ENCODE measurements around the gene LXN. TPM values are rescaled to one million over a fixed set of nuclear protein-coding genes. Genes with fewer than 3 reads are reported as not detected.

Gene LXN
- total RNA-seq, 2 donors from 2014 or later, result 1.4 to 15.2 TPM

DNA sequence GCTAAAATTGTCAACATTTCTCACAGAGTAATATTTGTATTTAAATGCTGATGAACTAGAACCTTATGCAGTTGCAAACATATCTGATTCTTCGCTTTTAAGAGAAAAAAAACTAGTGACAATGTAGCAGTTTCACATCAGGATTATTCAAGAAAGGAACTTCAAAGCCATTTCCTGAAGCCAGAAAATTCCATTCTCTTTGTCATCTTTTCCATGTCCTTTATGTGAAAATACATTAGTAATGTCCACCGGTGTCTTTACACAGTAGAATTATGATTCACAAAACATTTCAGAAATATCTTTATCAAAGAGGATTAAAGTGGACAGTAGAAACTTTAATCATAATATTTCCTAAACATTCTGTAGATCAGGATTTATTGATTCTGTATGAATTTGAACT, 12.7 kb upstream of the LXN start:
- DNase-seq (ENCODE audit: low spot score in 2 of 2) (no peak), ATAC-seq (no peak)
- H3K36me3 Mint-ChIP-seq, result peaks cover 9 to 10% of the 10 kb centered on the region in 2 donors
- no peaks in the 10 kb centered on the region for H3K9me3 Mint-ChIP-seq
- H3K27ac Mint-ChIP-seq, result no peak overlapping the region

DNA sequence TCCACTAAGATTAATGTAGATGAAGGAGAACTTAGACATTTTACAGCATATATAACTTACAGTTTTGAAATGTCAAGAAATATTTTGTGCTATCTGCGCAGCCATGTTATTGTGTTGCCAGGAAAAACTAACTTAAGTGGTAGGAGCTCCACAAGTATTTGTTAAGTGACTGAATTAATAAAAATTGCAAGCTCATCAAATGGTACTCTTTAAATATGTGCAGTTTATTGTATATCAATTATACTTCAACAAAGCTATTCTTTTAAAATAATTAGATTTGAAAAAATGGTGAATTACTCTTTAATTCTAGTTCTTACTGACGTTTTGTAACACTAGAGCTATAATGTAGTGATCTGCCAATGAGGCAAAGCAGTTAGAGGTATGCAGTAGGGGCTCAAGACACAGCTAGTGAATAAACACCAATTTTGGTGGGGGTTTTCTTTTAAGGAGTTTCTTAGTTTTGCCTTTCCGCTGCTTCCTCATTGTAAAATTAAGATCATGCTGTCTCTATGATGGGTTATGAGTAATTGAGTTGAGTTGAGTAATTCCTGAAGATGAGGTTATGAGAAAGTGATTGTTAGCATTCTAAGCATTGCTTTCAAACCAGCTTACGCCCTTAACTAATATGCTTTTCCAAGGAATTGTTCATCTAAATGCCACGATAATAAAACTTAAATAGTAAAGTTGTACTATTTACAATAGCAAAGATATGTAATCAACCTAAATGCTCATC, 10.9 kb upstream of the LXN start:
- peaks cover 6% of the 10 kb centered on the region in 2 donors for H3K36me3 Mint-ChIP-seq
- no peak for DNase-seq (ENCODE audit: low spot score in 2 of 2)
- ATAC-seq, result peak in 1 of 2 donors; percentile 77
- H3K9me3 Mint-ChIP-seq, result no peaks in the 10 kb centered on the region
- no peak overlapping the region for H3K27ac Mint-ChIP-seq

DNA sequence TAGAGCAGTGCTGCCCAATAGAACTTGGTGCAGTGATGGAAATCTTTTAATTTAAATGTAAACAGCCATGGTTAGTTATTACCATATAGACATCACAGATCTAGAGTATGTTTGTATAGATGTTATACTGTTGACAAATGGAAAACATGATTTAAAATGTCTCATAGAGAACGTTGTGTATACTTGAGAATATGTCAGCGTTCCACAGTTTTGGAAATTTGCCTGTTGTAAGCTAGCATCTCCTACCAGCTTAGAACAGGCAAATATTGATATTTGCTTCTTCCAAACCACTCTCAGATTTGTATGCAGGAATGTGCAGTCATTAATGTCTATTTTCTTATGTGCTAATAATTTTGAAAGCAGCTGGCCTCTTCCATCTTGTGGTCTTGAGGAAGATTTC, 8.4 kb upstream of the LXN start:
- H3K9me3 Mint-ChIP-seq, result no peaks in the 10 kb centered on the region
- DNase-seq (ENCODE audit: low spot score in 2 of 2) (no peak), ATAC-seq (no peak)
- H3K36me3 Mint-ChIP-seq, result peaks cover 12 to 15% of the 10 kb centered on the region in 2 donors
- H3K27ac Mint-ChIP-seq, result no peak overlapping the region

DNA sequence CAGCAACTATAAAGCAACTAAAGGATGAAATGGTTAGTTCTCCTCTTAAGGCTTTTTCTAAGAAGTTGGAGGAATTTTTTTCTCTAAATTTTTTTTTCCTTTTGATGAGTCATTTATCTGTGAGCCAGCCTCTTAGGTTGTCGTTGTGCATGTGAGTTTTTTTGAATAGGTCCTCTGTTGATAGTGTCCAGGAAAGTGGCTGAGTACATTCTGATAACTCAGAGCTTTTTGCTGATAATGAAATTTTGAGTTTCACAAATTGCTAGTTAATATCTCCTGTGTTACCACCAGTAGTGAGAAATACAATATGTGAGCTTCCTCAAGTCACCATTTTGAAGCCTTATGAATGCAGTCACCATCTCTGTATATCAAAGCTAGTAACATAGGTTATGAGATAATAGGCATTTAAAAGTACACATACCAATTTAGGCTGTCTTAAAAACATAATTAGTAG, 7.1 kb upstream of the LXN start:
- Mint-ChIP-seq H3K9me3 (no peaks in the 10 kb centered on the region), H3K36me3 (peaks cover 12 to 15% of the 10 kb centered on the region in 2 donors), H3K27ac (no peak overlapping the region)
- ATAC-seq (no peak), DNase-seq (ENCODE audit: low spot score in 2 of 2) (no peak)

DNA sequence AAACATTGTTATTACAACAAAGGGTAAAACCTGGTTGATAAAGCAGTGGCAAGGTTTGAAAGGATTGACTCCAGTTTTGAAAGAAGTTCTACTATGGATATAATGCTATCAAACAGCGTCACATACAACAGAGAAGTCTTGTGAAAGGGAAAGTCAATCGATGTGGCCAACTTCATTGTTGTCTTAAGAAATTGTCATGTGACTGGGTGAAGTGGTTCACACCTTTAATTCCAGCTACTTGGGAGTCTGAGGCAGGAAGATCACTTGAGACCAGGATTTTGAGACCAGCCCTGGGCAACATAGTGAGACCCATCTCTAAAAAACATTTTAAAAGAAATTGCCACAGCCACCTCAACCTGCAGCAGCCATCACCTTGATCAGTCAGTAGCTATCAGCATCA, 6.2 kb upstream of the LXN start:
- no peaks in the 10 kb centered on the region for H3K9me3 Mint-ChIP-seq
- H3K36me3 Mint-ChIP-seq, result peaks cover 7 to 10% of the 10 kb centered on the region in 2 donors
- DNase-seq (ENCODE audit: low spot score in 2 of 2) (no peak), ATAC-seq (no peak)
- no peak overlapping the region for H3K27ac Mint-ChIP-seq

DNA sequence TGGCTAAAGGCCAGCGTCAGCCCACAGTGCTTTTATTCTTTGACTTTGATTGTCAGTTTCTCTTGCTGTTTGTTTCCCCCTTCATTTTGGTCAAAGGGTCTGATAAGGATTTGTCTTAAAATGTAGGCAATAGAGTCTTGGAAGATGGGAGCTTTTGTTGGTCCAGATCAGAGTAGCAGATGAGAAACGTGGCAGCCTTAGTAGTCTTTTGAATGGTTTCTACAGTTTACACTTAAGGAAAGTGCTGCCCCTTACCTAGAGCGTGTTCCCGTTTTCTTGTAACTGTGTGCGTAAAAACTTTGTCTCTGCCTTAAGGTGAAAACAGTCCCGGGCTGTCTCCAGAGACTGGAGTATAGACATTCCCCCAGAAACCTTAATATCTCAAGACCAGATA, 630 bp downstream of the LXN start:
- no peak for DNase-seq (ENCODE audit: low spot score in 2 of 2)
- peak overlapping the region; percentile 93 for H3K27ac Mint-ChIP-seq
- no peaks in the 10 kb centered on the region for H3K9me3 Mint-ChIP-seq
- no peak for ATAC-seq
- H3K36me3 Mint-ChIP-seq, result peaks cover 12 to 25% of the 10 kb centered on the region in 2 donors

DNA sequence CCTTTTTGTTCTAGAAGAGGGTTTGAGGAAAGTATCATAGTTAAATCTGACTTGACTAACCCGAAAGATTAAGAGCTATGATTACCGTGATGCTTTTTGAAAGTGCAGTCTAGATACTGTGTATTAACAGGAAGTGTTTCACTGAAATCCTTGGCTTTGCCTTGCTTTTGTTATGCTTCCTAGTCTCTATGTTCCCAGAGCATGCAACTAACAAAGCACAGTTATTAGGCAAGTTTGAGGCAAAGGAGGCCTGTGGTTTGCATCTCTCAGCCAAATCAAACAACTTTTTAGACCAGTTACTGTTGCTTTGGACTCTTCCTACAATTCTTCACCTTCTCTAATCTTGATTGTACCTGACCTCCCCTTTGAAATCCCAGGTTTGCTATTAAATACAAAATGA, 3.9 kb downstream of the LXN start:
- no peak for ATAC-seq
- H3K27ac Mint-ChIP-seq, result no peak overlapping the region

DNA sequence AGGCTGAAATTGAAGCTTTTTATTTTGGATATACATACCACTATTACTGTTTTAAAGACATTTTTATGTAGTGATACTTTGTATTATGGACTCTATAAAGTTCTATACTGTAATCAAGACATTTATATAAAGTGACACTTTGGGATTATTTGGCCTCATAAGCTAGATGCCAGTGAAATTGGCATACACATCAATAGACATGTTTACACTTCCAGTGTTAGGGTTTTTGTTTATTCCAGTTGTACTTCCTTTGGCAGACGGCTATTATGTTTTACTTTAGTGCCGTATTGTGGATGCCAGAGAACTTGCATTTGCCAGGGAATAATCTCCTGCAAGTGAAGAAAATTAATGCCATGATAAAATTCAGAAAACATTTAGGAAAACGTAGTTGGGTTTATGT, 6.0 kb downstream of the LXN start:
- Mint-ChIP-seq H3K9me3 (no peaks in the 10 kb centered on the region), H3K36me3 (peaks cover 0 to 23% of the 10 kb centered on the region in 2 donors), H3K27ac (no peak overlapping the region)
- DNase-seq (ENCODE audit: low spot score in 2 of 2), result no peak
- ATAC-seq, result no peak

More for the DNA sequence above, 3.9 kb downstream of the LXN start:
- no peak for DNase-seq (ENCODE audit: low spot score in 2 of 2)
- no peaks in the 10 kb centered on the region for H3K9me3 Mint-ChIP-seq
- H3K36me3 Mint-ChIP-seq, result peaks cover 12 to 31% of the 10 kb centered on the region in 2 donors

DNA sequence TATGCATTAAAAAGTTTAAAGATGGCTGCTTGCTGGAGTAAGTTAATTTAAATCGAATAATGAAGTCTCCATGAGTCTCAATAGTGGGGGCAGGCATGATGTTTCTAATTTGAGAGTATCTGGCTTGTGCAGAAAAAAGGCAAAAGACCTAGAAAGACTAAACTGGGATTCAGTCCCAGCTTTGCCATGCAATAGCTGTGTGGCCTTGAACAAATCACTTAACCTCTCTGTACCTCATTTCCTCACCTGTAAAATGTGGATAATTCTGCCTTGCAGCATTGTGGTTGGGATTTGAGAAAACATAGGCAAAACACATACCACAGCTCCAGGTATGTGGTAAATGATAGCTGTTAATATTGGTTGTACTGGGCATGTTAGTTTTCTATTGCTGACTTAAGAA, 8.6 kb downstream of the LXN start:
- no peak overlapping the region for H3K27ac Mint-ChIP-seq
- DNase-seq (ENCODE audit: low spot score in 2 of 2), result no peak
- no peaks in the 10 kb centered on the region for H3K9me3 Mint-ChIP-seq
- peaks cover 0 to 11% of the 10 kb centered on the region in 2 donors for H3K36me3 Mint-ChIP-seq
- ATAC-seq, result no peak

DNA sequence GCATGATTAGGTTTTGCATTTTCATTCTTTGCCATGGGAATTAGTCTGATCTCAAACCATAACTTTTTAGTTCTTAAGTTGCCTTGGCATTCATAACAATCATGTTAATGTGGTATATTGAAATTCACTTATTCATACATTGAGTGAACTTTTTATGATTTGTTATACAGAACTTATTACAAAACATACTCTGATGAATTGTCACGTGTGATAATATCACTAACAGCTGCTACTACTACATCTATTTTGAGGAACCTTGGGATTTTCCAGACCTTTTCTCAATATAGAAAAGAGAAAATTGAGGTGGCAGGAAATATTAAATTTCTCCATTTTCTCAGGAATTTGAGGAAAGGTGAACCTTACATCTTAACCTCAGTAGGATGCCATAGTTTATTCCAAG, 9.2 kb downstream of the LXN start:
- Mint-ChIP-seq H3K36me3 (peaks cover 0 to 7% of the 10 kb centered on the region in 2 donors), H3K27ac (no peak overlapping the region), H3K9me3 (no peaks in the 10 kb centered on the region)
- DNase-seq (ENCODE audit: low spot score in 2 of 2), result no peak
- no peak for ATAC-seq

DNA sequence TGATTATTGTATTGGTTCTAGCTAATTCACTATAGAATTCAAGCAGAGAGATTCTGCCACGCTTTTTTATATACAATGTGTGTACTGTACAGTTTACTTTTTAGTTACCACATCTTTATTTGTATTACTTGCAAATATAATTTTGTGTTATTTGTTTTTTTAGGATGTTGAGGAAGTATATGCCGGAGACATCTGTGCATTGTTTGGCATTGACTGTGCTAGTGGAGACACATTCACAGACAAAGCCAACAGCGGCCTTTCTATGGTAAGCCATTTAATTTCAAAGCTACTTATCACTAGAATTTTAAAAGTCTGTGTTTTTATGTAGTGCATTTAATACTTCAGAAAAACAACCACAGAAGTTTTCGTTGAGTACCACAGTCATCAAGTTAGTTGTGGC, 11.7 kb downstream of the LXN start:
- no peak for ATAC-seq
- Mint-ChIP-seq H3K9me3 (no peaks in the 10 kb centered on the region), H3K27ac (no peak overlapping the region), H3K36me3 (peaks cover 0 to 7% of the 10 kb centered on the region in 2 donors)
- no peak for DNase-seq (ENCODE audit: low spot score in 2 of 2)

DNA sequence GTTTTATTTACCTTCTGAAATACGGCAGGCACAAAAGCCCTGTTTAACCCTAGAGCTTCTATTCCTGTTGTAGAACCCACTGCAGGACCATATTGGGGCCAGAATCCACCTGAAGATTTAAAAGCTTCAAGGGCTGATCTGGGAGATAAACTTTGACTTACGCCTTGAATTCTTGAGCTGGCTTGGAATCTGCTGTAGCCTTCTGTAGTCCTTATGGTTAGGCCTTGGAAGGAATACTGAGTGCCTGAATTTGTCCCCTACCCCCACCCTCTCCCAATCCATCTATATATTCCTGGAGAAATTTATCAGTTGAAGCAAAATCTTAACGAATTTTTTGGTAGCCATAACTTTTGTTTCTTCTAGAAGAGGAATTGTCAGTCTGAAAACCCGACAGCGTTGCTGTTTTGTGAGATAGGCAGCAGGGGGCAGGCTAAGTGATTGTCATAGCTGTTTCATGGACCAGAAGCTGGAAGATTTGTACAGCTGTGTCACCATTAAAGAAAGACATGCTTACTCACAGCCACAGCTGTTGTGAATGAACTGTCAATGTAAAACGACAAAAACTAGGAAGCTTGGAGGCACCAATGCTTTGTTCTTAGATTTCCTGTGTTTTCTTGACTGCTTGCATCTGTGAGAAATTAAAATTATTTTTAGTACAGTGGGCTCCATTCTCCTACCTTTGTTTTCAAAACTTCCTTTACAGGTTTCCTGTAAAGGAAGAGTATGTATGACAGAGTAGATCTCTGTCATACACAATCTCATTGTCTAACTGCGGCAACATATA, 12.8 kb downstream of the LXN start:
- H3K27ac Mint-ChIP-seq, result no peak overlapping the region
- H3K36me3 Mint-ChIP-seq, result peaks cover 0 to 2% of the 10 kb centered on the region in 2 donors
- ATAC-seq, result peak; percentile 68 to 85
- peak in 1 of 2 donors; percentile 61 for DNase-seq (ENCODE audit: low spot score in 2 of 2)
- no peaks in the 10 kb centered on the region for H3K9me3 Mint-ChIP-seq

DNA sequence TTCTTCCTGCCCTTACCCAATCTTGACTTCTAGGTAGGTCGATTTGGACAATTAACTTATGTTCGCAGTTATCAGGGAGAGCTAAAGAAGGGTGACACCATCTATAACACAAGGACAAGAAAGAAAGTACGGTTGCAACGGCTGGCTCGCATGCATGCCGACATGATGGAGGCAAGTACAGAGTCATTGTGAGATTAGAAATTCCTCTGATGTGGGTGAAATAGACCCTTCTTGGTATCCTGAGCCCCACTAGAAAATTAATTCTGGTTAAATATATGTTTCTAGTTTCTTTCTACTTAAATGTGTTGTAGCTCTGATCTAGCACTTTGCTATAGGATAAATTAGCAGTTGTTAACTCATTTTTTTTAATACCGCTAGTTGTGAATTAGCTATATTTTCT, 13.6 kb downstream of the LXN start:
- Mint-ChIP-seq H3K9me3 (no peaks in the 10 kb centered on the region), H3K27ac (no peak overlapping the region), H3K36me3 (no peaks in the 10 kb centered on the region)
- DNase-seq (ENCODE audit: low spot score in 2 of 2), result no peak
- peak in 1 of 2 donors; percentile 65 for ATAC-seq

DNA sequence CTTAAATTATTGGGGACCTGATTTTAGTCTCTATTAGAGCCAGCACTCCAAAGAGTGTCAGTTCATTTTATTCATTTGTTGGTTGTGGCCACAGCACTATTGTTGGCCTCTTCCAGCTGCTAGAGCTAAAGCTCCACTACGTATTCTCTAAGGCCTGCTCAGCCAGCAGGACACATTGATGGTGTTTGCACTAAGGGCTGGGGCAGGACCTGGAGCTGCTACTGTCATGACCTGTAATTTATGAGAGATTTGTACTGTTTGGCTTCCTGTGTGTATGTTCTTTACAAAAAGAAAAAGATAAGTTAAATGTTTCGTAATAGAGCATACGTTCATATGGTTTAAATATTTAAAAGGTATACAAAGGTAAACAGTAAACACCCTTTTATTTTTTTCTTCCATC, 20.0 kb downstream of the LXN start:
- Mint-ChIP-seq H3K9me3 (no peaks in the 10 kb centered on the region), H3K36me3 (peaks cover 5 to 14% of the 10 kb centered on the region in 2 donors), H3K27ac (no peak overlapping the region)
- ATAC-seq (no peak), DNase-seq (ENCODE audit: low spot score in 2 of 2) (no peak)

DNA sequence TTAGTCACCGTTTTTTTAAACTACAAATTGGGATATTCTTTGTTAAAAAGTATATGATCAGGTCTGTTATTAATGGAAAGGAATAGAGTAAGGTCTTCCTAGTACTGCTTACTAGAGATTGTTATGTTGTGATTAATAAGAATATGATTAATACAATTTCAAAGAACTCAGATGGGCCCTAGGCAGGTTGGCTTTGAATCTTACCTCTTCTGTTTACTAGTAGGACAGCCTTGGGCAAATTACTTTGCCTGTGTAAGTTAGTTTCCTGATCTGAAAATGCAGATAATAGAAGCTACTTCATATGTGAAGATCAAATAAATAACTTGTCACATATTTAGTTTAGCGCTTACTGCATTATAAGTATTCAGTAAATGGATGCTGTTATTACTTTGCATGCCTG, 21.3 kb downstream of the LXN start:
- ATAC-seq (no peak), DNase-seq (ENCODE audit: low spot score in 2 of 2) (no peak)
- peaks cover 5 to 14% of the 10 kb centered on the region in 2 donors for H3K36me3 Mint-ChIP-seq
- no peak overlapping the region for H3K27ac Mint-ChIP-seq
- H3K9me3 Mint-ChIP-seq, result no peaks in the 10 kb centered on the region

DNA sequence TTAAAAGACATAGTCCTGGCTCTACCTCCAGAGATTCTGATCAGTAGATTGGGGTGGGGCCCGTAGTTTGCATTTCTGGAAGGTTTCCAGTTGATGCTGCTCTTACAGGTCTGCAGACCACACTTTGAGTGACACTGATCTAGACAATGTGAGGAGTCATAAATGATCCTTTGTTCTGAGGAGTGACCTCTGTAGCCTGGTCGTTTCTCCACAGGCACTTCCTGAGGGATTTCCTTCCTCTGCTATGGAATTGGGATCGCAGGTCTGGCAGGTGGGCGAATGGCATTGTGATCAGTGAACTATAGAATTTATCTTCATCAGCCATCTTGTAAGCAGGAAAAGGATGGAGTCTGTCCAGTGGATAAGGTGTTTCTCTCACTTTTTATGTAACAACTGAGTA, 22.7 kb downstream of the LXN start:
- Mint-ChIP-seq H3K36me3 (peaks cover 9 to 14% of the 10 kb centered on the region in 2 donors), H3K9me3 (no peaks in the 10 kb centered on the region), H3K27ac (no peak overlapping the region)
- no peak for ATAC-seq
- DNase-seq (ENCODE audit: low spot score in 2 of 2), result no peak

DNA sequence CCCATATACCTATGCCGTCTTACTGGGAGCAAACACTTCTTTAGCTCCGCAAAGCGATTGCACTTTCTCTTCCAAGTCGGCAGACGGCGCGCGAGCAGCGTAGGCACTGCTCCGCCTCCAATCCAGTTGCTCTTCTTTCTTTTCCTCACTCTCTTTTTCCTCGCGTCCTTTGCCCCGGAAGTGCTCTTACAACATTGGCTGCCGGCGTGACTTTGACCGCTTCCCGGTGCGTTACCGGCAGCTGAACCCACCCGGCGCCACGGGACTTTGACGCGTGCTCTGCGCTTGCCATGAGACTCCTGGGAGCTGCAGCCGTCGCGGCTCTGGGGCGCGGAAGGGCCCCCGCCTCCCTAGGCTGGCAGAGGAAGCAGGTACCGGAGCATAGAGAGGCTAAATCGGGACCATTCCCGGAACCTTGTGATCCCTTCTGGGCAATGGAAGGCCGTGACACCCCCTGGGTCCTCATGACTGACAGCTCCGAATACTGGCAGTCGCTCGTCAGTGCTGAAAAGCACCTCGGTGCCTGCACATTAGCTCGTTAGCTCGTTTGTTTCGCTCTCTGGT, 28.0 kb downstream of the LXN start, which contains the start of gene GFM1:
Gene GFM1 (plus strand): TSS at position 183 of the 564 bp plus-strand sequence. CDS start 108 bp downstream, at position 291.
- Mint-ChIP-seq H3K27ac (peak within 1 kb of the TSS; percentile 85 to 97), H3K9me3 (no peaks in the 10 kb centered on the region), H3K36me3 (peaks cover 10 to 13% of the 10 kb centered on the region in 2 donors)
- DNase-seq (ENCODE audit: low spot score in 2 of 2) (peak; percentile 85 to 93), ATAC-seq (peak; percentile 98)
